Heart right ventricle (tissue), 16 donors: Measurements from ENCODE around the gene GOLIM4. TPM values are rescaled to one million over a fixed set of nuclear protein-coding genes. Genes with fewer than 3 reads are reported as not detected.

Experiments used
- ATAC-seq, 8 donors: fragments of 200-7000 bp; cut with Tn5 transposase; one replicate each; pipeline ENCODE4 v1.9.1; 2020; ENCODE audit warnings: mild to moderate bottlenecking in 8 of 8, moderate library complexity in 8 of 8, moderate number of reproducible peaks in 1 of 8
- DNase-seq, 2 donors: peaks; one replicate each; pipeline ENCODE4 v3.0.0-alpha.2; 2020
- H3K27ac ChIP-seq, 10 donors: fragments of 200-600 bp; sonication (generic) in 2 of 10; one replicate each; pipeline versions ENCODE4 v1.5.0 to v1.8.0; 2020 to 2022; ENCODE audit warnings: mild to moderate bottlenecking in 3 of 10
- H3K27me3 ChIP-seq, 7 donors: fragments of 200-600 bp; one replicate each; pipeline ENCODE4 v1.8.0; 2021 to 2022; ENCODE audit warnings: mild to moderate bottlenecking in 2 of 7
- H3K36me3 ChIP-seq, 9 donors: fragments of 200-600 bp; sonication (generic) in 1 of 9; one replicate each; pipeline versions ENCODE4 v1.5.0 to v1.8.0; 2020 to 2022; ENCODE audit warnings: mild to moderate bottlenecking in 2 of 9
- H3K4me1 ChIP-seq, 9 donors: fragments of 200-600 bp; sonication (generic) in 1 of 9; one replicate each; pipeline versions ENCODE4 v1.5.0 to v1.8.0; 2020 to 2022; ENCODE audit warnings: mild to moderate bottlenecking in 4 of 9
- H3K4me3 ChIP-seq, 10 donors: fragments of 200-600 bp; sonication (generic) in 2 of 10; one replicate each; pipeline versions ENCODE4 v1.5.0 to v1.8.0; 2020 to 2022; ENCODE audit warnings: mild to moderate bottlenecking in 7 of 10, moderate library complexity in 2 of 10
- H3K9me3 ChIP-seq, 11 donors: fragments of 200-600 bp in 10 of 11; sonication (generic) in 2 of 11; one replicate each; pipeline versions ENCODE4 v1.5.0 to v1.8.0; 2013 to 2022; ENCODE audit warnings: mild to moderate bottlenecking in 2 of 11, control low read depth in 1 of 11, moderate library complexity in 1 of 11
- WGBS, 2 donors: extraction: QIAGEN DNeasy Blood & Tissue Kit; methylation state at CpG; one replicate each; pipeline ENCODE4 v1.1.7; 2013; ENCODE audit warnings: inconsistent platforms in 1 of 2; 5-methylcytosine and 5-hydroxymethylcytosine counted together
- intact Hi-C, 10 donors: fragments of 100-400 bp; cut with DNase I; formaldehyde crosslinking; loops; one replicate each; pipeline versions ENCODE4 v1.11.1 to v1.14.2; 2022
- polyA plus RNA-seq, 2 donors: library from polyadenylated mRNA; stranded (reverse); fragments of 200-250 nt; gene quantifications; one replicate each; pipeline ENCODE4 v1.2.3, GENCODE V29; 2013
- total RNA-seq, 10 donors: library from RNA; stranded (reverse); fragmentation: NEBNext Ultra II Directional in 3 of 10; extraction: Animal tissue kit (Norgen Biotek cat#: 25700) in 3 of 10; gene quantifications; one replicate each; pipeline versions ENCODE4 v1.2.1 to v1.2.4, GENCODE V29; 2021 to 2023
- TF ChIP-seq, protein P1 (sequence below), 9 donors: fragments of 200-600 bp; sonication (generic) in 2 of 9; IDR thresholded peaks; one replicate each; pipeline versions ENCODE4 v1.5.0 to v1.8.0; 2021 to 2022; ENCODE audit warnings: antibody characterized with exemption in 9 of 9, mild to moderate bottlenecking in 5 of 9, moderate library complexity in 1 of 9
- donor health status: Arrhythmogenic right ventricular cardiomyopathy.
- donor health status: ischemic (EF 13 %, LVEDD 7.1; RV severe dilation, severe dysfunction).
- donor health status: healthy with polysubstance abuse.
- donor health status: DM: no; HTN: yes; CAD: no.
- donor health status: DM: no; HTN: no; CAD: no.
- donor health status: ischemic (EF 25% LVEDD 6.9; RV normal size, moderate dysfunction).
- donor health status: ischemic (EF 25% LVEDD 5.7; RV mildly dilated, moderate dysfunction).
- donor health status: healthy.
- donor health status: DM: yes; HTN: yes; CAD: no.
- donor health status: Ischemic cardiomyopathy.
- donor health status: ischemic (EF 35%, LVEDD 5.7; RV mildly dilated, moderate dysfunction).
- donor health status: nonischemic (EF 11% LVEDD 7.7; RV severe dilation, severe dysfunction).
- donor health status: DM: yes; HTN: yes; CAD: no.
- donor health status: PGD.
- donor health status: ischemic (EF 29% LVEDD 5.4; RV normal size, mild dysfunction).
- donor health status: nonischemic (EF 23%, LVEDD 6.1; RV moderate dilation, normal function).

GOLIM4 gene
- total and polyA plus RNA-seq, 12 donors: 18.8 to 103 (median 69.8) TPM

DNA sequence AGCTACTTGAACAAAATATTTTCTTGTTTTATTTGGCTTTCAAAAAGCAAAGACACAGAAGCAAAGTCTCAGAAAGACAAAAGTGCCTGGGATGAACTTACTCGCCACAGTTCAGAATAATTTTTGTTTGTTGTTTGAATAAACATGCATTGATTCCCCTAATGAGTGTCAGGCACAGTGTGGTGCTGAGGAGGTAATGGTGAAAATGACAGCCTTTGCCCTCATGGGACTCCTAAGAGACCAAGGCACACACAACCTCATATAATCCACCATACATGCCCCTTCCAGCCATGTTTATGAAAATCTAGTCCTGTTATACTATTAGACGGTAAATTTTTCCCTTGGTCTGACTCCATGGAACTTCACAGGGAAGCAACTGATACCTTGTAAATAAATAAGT lies 2.5 kb downstream of the GOLIM4 start:
- Histone ChIP-seq H3K9me3 (no peaks in the 10 kb centered on the region), H3K4me3 (peak overlapping the region; percentile 65 to 99 (median 79)), H3K36me3 (no peaks in the 10 kb centered on the region), H3K27ac (peak overlapping the region in 9 of 10 donors; percentile 29 to 99 (median 95)), H3K4me1 (peaks cover 4 to 75% (median 61%) of the 10 kb centered on the region in 9 donors), H3K27me3 (no peaks in the 10 kb centered on the region)
- ATAC-seq (no peak), DNase-seq (no peak)
- TF ChIP-seq, protein P1, sequence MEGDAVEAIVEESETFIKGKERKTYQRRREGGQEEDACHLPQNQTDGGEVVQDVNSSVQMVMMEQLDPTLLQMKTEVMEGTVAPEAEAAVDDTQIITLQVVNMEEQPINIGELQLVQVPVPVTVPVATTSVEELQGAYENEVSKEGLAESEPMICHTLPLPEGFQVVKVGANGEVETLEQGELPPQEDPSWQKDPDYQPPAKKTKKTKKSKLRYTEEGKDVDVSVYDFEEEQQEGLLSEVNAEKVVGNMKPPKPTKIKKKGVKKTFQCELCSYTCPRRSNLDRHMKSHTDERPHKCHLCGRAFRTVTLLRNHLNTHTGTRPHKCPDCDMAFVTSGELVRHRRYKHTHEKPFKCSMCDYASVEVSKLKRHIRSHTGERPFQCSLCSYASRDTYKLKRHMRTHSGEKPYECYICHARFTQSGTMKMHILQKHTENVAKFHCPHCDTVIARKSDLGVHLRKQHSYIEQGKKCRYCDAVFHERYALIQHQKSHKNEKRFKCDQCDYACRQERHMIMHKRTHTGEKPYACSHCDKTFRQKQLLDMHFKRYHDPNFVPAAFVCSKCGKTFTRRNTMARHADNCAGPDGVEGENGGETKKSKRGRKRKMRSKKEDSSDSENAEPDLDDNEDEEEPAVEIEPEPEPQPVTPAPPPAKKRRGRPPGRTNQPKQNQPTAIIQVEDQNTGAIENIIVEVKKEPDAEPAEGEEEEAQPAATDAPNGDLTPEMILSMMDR (IDR thresholded peaks at IDR 0.05): no peak
- intact Hi-C loops: loop anchor here in 3 of 10 donors (2.0 to 5.0 kb wide), 2 partner anchors 41 to 44 kb away; no protein-coding TSS in a partner anchor
- 33 to 43% methylated on average over 2 of the region's 2 CpGs for WGBS, 2 donors

DNA sequence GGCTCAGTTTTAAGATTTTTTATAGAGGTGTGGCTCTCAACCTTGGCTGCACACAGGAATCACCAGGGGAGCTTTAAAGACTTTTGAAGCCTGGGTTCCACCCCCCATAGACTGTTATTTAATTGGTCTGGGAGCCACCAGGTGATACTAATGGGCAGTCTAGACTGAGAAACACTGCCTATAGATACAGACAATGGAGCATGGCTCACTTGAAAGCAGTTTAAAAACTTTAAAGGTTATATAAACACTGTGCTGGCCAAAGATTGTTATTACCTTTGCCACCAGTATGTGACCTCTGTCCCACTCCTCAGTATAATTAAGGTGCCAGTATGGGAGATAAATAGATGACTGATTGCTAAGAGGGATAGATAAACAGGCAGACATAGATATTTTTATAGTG lies 3.8 kb downstream of the GOLIM4 start:
- Histone ChIP-seq H3K36me3 (no peaks in the 10 kb centered on the region), H3K27me3 (no peaks in the 10 kb centered on the region), H3K4me3 (peak overlapping the region in 5 of 10 donors; percentile 65 to 99 (median 78)), H3K9me3 (no peaks in the 10 kb centered on the region), H3K4me1 (peaks cover 4 to 86% (median 74%) of the 10 kb centered on the region in 9 donors), H3K27ac (peak overlapping the region in 3 of 10 donors; percentile 3 to 99 (median 57))
- intact Hi-C loops: loop anchor here in 3 of 10 donors (2.0 to 5.0 kb wide), 2 partner anchors 40 to 43 kb away; no protein-coding TSS in a partner anchor
- DNase-seq: no peak
- ATAC-seq: no peak
- TF ChIP-seq, protein P1 (IDR thresholded peaks at IDR 0.05): no peak

DNA sequence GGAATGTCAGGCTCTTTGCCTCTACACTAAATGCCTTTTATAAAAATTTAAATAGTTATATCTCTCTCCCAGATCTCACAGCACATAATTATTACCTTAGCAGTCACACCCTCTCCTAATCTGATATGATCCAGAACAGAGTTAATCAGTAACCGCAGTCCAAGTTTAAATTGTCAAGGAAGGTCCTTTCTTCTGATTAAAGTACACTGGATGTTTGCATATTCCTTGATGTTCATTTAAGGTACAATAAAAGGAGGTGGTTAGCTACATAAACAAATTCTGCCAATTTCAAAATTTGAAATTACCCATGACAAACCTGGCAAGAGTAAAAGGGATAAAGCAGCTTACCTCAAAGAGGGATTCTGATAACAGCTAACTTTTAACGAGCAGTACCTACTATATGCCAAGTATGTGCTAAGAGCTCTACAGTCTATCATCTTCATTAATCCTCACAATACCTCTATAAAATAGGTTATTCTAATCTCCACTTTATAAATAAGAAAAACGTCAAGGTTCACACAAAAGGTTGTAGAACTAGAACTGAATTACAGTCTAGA lies 4.3 kb downstream of the GOLIM4 start:
- Histone ChIP-seq H3K9me3 (no peaks in the 10 kb centered on the region), H3K4me1 (peaks cover 9 to 86% (median 72%) of the 10 kb centered on the region in 9 donors), H3K27me3 (no peaks in the 10 kb centered on the region), H3K36me3 (no peaks in the 10 kb centered on the region), H3K27ac (peak overlapping the region in 2 of 10 donors; percentile 57 to 99), H3K4me3 (peak overlapping the region in 4 of 10 donors; percentile 1 to 99 (median 78))
- intact Hi-C loops: loop anchor here in 2 of 10 donors (5.0 kb wide), 1 partner anchor 39 kb away; no protein-coding TSS in a partner anchor
- TF ChIP-seq, protein P1 (IDR thresholded peaks at IDR 0.05): no peak
- ATAC-seq (no peak), DNase-seq (no peak)
- WGBS, 2 donors: 40 to 58% methylated on average over 3 of the region's 3 CpGs

GRCh38 chr3:168090306-168091085 lies 5.2 kb downstream of the GOLIM4 start:
- H3K27ac ChIP-seq: peak overlapping the region in 1 of 10 donors; percentile 57
- peaks cover 9 to 94% (median 79%) of the 10 kb centered on the region in 9 donors for H3K4me1 ChIP-seq
- intact Hi-C loops: loop anchor here in 2 of 10 donors (5.0 kb wide), 1 partner anchor 38 kb away; no protein-coding TSS in a partner anchor
- H3K36me3 ChIP-seq: no peaks in the 10 kb centered on the region
- no peaks in the 10 kb centered on the region for H3K9me3 ChIP-seq
- no peak for ATAC-seq
- DNase-seq: no peak
- TF ChIP-seq, protein P1 (IDR thresholded peaks at IDR 0.05): no peak
- no peak overlapping the region for H3K4me3 ChIP-seq
- WGBS, 2 donors: 81 to 82% methylated on average over 6 of the region's 6 CpGs
- no peaks in the 10 kb centered on the region for H3K27me3 ChIP-seq
